A673 (cell line): Measurements from ENCODE around the gene TYRO3. TPM values are rescaled to one million over a fixed set of nuclear protein-coding genes. Genes with fewer than 3 reads are reported as not detected.

Experiments
- BruUV-seq: library from RNA; stranded (reverse); fragments of 400-500 nt; replicated peaks from 2 replicates; lab custom pipeline; 2021; lab: Mats Ljungman, UMichigan
- CTCF ChIA-PET: fragments of 300-600 bp; sonication (Branson Sonifier 250); formaldehyde crosslinking; loops from one replicate; lab custom pipeline; 2022; ENCODE audit warnings: antibody characterized with exemption; lab: Charles Lee
- POLR2A ChIA-PET: fragments of 300-600 bp; sonication (Branson Sonifier 250); formaldehyde crosslinking; loops from one replicate; lab custom pipeline; 2022; ENCODE audit warnings: antibody characterized with exemption; ENCODE audit not compliant: low non-redundant PET; lab: Charles Lee
- DNase-seq: peaks from one replicate; pipeline ENCODE4 v3.0.0-alpha.2; 2015; ENCODE audit warnings: low spot score
- H3K27ac ChIP-seq: fragments of 200-600 bp; sonication (generic); 2 replicates; pipeline ENCODE4 v1.5.1; 2016; ENCODE audit warnings: mixed run types, low read depth, mild to moderate bottlenecking, mixed read lengths, antibody characterized with exemption, low read length; ENCODE audit not compliant: poor library complexity, severe bottlenecking
- H3K27me3 ChIP-seq: fragments of 200-600 bp; sonication (generic); replicated peaks from 2 replicates; pipeline ENCODE4 v1.6.1; 2017; ENCODE audit warnings: mixed run types, low read depth, mild to moderate bottlenecking, mixed read lengths, antibody characterized with exemption, low read length; ENCODE audit not compliant: insufficient read depth, poor library complexity
- H3K36me3 ChIP-seq: fragments of 200-600 bp; sonication (generic); 2 replicates; pipeline ENCODE4 v1.6.1; 2016; ENCODE audit warnings: mixed run types, mild to moderate bottlenecking, mixed read lengths, antibody characterized with exemption, low read length; ENCODE audit not compliant: insufficient read depth, poor library complexity, severe bottlenecking
- H3K4me1 ChIP-seq: fragments of 200-600 bp; sonication (generic); 2 replicates; pipeline ENCODE4 v1.6.1; 2017; ENCODE audit warnings: mixed run types, mild to moderate bottlenecking, mixed read lengths, antibody characterized with exemption, low read length; ENCODE audit not compliant: insufficient read depth, poor library complexity, severe bottlenecking
- H3K4me3 ChIP-seq: fragments of 200-600 bp; sonication (generic); 2 replicates; pipeline ENCODE4 v1.5.1; 2016; ENCODE audit warnings: low read depth, mixed run types, mild to moderate bottlenecking, mixed read lengths, low read length; ENCODE audit not compliant: poor library complexity, severe bottlenecking
- H3K9me3 ChIP-seq: fragments of 200-600 bp; sonication (generic); 2 replicates; pipeline ENCODE4 v1.6.1; 2016; ENCODE audit warnings: mixed run types, low read depth, mild to moderate bottlenecking, mixed read lengths, antibody characterized with exemption, low read length; ENCODE audit not compliant: poor library complexity, severe bottlenecking
- CTCF ChIP-seq: fragments of 300-800, 200-600 bp; sonication (generic); conservative IDR thresholded peaks from 2 replicates; pipeline ENCODE4 v1.5.1; 2017; ENCODE audit warnings: low read depth, mild to moderate bottlenecking, antibody characterized with exemption, low read length, moderate library complexity, mixed read lengths
- EZH2 ChIP-seq: fragments of 200-600 bp; sonication (generic); IDR thresholded peaks from 2 replicates; pipeline ENCODE4 v1.6.1; 2017; ENCODE audit warnings: borderline replicate concordance, low read depth, mild to moderate bottlenecking, mixed read lengths, antibody characterized with exemption, low read length; ENCODE audit not compliant: poor library complexity, severe bottlenecking
- intact Hi-C: fragments of 100-400 bp; cut with micrococcal nuclease; formaldehyde crosslinking; loops from one replicate; pipeline ENCODE4 v1.10.0; 2022; ENCODE audit not compliant: unreplicated experiment
- total RNA-seq: library from RNA; stranded (reverse); gene quantifications from 2 replicates; pipeline ENCODE4 v1.2.3, GENCODE V29; 2021

The TYRO3 gene
- total RNA-seq, 1 experiment from 2014 or later, result 26.0 TPM

- H3K4me3 ChIP-seq, result no peak overlapping the region
- no TSS peak for BruUV-seq
- H3K9me3 ChIP-seq, result no peaks in the 10 kb centered on the region
- peaks cover 14% of the 10 kb centered on the region for H3K4me1 ChIP-seq
- TF ChIP-seq CTCF (no peak), EZH2 (no peak)
- DNase-seq, result no peak
- H3K27ac ChIP-seq, result no peak overlapping the region
- ChIA-PET POLR2A (interaction anchor here (0.8 kb wide), 1 partner anchor 21 kb away, joined by 5 read pairs; the partner anchor contains the start of gene RPAP1), CTCF (no interaction called here)
- intact Hi-C loops, result no loop called here
- H3K27me3 ChIP-seq, result no peaks in the 10 kb centered on the region
- H3K36me3 ChIP-seq, result no peaks in the 10 kb centered on the region
These were observed 6.0 kb downstream of the TYRO3 start for GRCh38 chr15:41564960-41565502.

- intact Hi-C loops, result no loop called here
- Histone ChIP-seq H3K27ac (no peak overlapping the region), H3K9me3 (no peaks in the 10 kb centered on the region), H3K4me1 (peaks cover 13% of the 10 kb centered on the region), H3K4me3 (no peak overlapping the region), H3K27me3 (no peaks in the 10 kb centered on the region), H3K36me3 (no peaks in the 10 kb centered on the region)
- TF ChIP-seq CTCF (no peak), EZH2 (no peak)
- CTCF ChIA-PET, result no interaction called here
- DNase-seq, result no peak
- POLR2A ChIA-PET, result no interaction called here
- BruUV-seq, result no TSS peak
These were observed 6.7 kb downstream of the TYRO3 start for GRCh38 chr15:41565702-41566101.

GRCh38 chr15:41566121-41566885 lies 7.3 kb downstream of the TYRO3 start:
- CTCF ChIA-PET, result no interaction called here

More at GRCh38 chr15:41566121-41566885, 7.3 kb downstream of the TYRO3 start:
- Histone ChIP-seq H3K27me3 (no peaks in the 10 kb centered on the region), H3K4me3 (no peak overlapping the region), H3K9me3 (no peaks in the 10 kb centered on the region), H3K36me3 (no peaks in the 10 kb centered on the region), H3K4me1 (peaks cover 13% of the 10 kb centered on the region), H3K27ac (no peak overlapping the region)
- no peak for TF ChIP-seq EZH2
- no peak for TF ChIP-seq CTCF
- no TSS peak for BruUV-seq
- POLR2A ChIA-PET, result no interaction called here
- intact Hi-C loops, result no loop called here
- peak; percentile 53 for DNase-seq
